ENCODE data around the gene NAT8. TPM values are rescaled to one million over a fixed set of nuclear protein-coding genes. Genes with fewer than 3 reads are reported as not detected.

Gene NAT8
- total RNA-seq, 1 experiment from 2014 or later: not detected

DNA sequence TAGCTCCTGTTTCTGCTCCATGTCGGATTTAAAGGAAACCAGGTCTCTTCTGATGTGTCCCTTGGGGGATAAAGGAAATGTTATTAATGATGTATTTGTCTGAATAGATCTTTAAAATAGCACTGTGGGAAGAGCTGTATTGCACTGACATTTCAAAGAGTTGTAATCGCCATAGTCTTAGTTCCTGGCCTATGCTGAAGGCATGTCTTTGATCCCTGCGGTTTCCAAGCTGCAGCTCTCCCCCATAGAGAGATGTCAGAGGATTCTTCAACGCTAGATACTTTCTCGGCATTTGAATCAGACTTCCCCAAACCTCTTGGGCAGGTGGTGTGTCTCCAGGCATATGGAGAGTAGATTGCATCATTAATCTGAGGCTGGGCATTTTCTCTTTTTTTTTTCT is 40.4 kb downstream of the NAT8 start:
- no TSS peak for BruUV-seq (replicated peaks)
- Histone ChIP-seq H3K27ac (ENCODE audit: low read depth, low read length, poor library complexity, severe bottlenecking) (no peak overlapping the region), H3K27me3 (replicated peaks; ENCODE audit: insufficient read depth, low read depth, low read length, poor library complexity) (no peaks in the 10 kb centered on the region), H3K9me3 (ENCODE audit: low read depth, low read length, poor library complexity, severe bottlenecking) (no peaks in the 10 kb centered on the region), H3K4me3 (ENCODE audit: low read depth, low read length, poor library complexity, severe bottlenecking) (no peak overlapping the region), H3K36me3 (ENCODE audit: insufficient read depth, low read length, poor library complexity, severe bottlenecking) (peaks cover 5% of the 10 kb centered on the region), H3K4me1 (ENCODE audit: insufficient read depth, low read length, poor library complexity, severe bottlenecking) (no peaks in the 10 kb centered on the region)
- intact Hi-C loops (cut with micrococcal nuclease; ENCODE audit: unreplicated experiment): no loop called here
- DNase-seq (ENCODE audit: low spot score): no peak
- TF ChIP-seq EZH2 (IDR thresholded peaks at IDR 0.05; ENCODE audit: borderline replicate concordance, low read depth, low read length, poor library complexity, severe bottlenecking): no peak
- TF ChIP-seq, protein P1, sequence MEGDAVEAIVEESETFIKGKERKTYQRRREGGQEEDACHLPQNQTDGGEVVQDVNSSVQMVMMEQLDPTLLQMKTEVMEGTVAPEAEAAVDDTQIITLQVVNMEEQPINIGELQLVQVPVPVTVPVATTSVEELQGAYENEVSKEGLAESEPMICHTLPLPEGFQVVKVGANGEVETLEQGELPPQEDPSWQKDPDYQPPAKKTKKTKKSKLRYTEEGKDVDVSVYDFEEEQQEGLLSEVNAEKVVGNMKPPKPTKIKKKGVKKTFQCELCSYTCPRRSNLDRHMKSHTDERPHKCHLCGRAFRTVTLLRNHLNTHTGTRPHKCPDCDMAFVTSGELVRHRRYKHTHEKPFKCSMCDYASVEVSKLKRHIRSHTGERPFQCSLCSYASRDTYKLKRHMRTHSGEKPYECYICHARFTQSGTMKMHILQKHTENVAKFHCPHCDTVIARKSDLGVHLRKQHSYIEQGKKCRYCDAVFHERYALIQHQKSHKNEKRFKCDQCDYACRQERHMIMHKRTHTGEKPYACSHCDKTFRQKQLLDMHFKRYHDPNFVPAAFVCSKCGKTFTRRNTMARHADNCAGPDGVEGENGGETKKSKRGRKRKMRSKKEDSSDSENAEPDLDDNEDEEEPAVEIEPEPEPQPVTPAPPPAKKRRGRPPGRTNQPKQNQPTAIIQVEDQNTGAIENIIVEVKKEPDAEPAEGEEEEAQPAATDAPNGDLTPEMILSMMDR (conservative IDR thresholded peaks at IDR 0.05; ENCODE audit: low read depth, low read length): no peak
- ChIA-PET CTCF (no interaction called here), POLR2A (ENCODE audit: low non-redundant PET) (interaction anchor here (0.7 kb wide), 1 partner anchor 687 kb away, joined by 3 read pairs; no protein-coding TSS in a partner anchor)

DNA sequence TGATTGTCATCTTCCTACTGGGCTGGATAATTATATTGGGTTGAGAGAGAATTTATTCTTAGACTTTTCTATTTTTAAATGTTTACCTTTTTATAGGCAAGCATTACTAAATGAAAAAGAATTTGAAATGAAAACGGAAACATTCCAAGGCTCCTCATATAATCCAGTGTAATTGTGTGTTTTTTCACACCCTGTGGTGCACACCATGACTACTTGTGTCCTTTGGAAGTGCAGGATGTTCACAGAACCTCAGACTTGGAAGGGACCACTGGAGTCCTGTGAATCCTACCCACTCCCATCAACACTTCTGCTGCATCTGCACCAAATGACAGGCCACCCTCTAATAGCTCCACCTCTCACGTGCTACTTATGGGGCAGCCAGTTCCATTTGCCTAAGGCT is 48.0 kb downstream of the NAT8 start:
- H3K27ac ChIP-seq (ENCODE audit: low read depth, low read length, poor library complexity, severe bottlenecking): no peak overlapping the region
- no peaks in the 10 kb centered on the region for H3K36me3 ChIP-seq (ENCODE audit: insufficient read depth, low read length, poor library complexity, severe bottlenecking)
- no peaks in the 10 kb centered on the region for H3K9me3 ChIP-seq (ENCODE audit: low read depth, low read length, poor library complexity, severe bottlenecking)
- no peak for DNase-seq (ENCODE audit: low spot score)
- no TSS peak for BruUV-seq (replicated peaks)
- H3K27me3 ChIP-seq (replicated peaks; ENCODE audit: insufficient read depth, low read depth, low read length, poor library complexity): no peaks in the 10 kb centered on the region
- no peak overlapping the region for H3K4me3 ChIP-seq (ENCODE audit: low read depth, low read length, poor library complexity, severe bottlenecking)
- CTCF ChIA-PET: no interaction called here
- intact Hi-C loops (cut with micrococcal nuclease; ENCODE audit: unreplicated experiment): no loop called here
- POLR2A ChIA-PET (ENCODE audit: low non-redundant PET): no interaction called here
- H3K4me1 ChIP-seq (ENCODE audit: insufficient read depth, low read length, poor library complexity, severe bottlenecking): no peaks in the 10 kb centered on the region
- TF ChIP-seq, protein P1 (conservative IDR thresholded peaks at IDR 0.05; ENCODE audit: low read depth, low read length): no peak

DNA sequence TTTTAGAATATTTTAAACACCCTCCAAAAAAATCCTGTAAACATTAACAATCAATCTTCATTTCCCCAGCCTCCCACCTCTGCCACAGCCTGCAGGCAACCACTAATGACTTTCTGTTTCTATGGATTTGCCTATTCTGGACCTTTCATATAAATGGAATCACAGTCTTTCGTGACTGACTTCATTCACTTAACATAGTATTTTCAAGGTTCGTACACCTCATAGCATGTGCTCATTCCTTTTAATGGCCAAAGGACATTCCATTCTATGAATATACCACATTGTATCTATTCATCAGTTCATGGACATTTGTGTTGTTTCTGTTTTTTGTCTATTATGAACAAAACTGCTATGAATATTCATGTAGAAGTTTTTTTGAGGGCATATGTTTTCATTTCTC is 48.5 kb downstream of the NAT8 start:
- CTCF ChIA-PET: no interaction called here

More for the DNA sequence above, 48.5 kb downstream of the NAT8 start:
- intact Hi-C loops (cut with micrococcal nuclease; ENCODE audit: unreplicated experiment): no loop called here
- no TSS peak for BruUV-seq (replicated peaks)
- Histone ChIP-seq H3K27me3 (replicated peaks; ENCODE audit: insufficient read depth, low read depth, low read length, poor library complexity) (no peaks in the 10 kb centered on the region), H3K4me3 (ENCODE audit: low read depth, low read length, poor library complexity, severe bottlenecking) (no peak overlapping the region), H3K27ac (ENCODE audit: low read depth, low read length, poor library complexity, severe bottlenecking) (no peak overlapping the region), H3K4me1 (ENCODE audit: insufficient read depth, low read length, poor library complexity, severe bottlenecking) (no peaks in the 10 kb centered on the region), H3K36me3 (ENCODE audit: insufficient read depth, low read length, poor library complexity, severe bottlenecking) (no peaks in the 10 kb centered on the region), H3K9me3 (ENCODE audit: low read depth, low read length, poor library complexity, severe bottlenecking) (no peaks in the 10 kb centered on the region)
- TF ChIP-seq, protein P1 (conservative IDR thresholded peaks at IDR 0.05; ENCODE audit: low read depth, low read length): no peak
- TF ChIP-seq EZH2 (IDR thresholded peaks at IDR 0.05; ENCODE audit: borderline replicate concordance, low read depth, low read length, poor library complexity, severe bottlenecking): no peak
- POLR2A ChIA-PET (ENCODE audit: low non-redundant PET): no interaction called here
- no peak for DNase-seq (ENCODE audit: low spot score)

Other genes with a start within 250 kb of the NAT8 start
- 57.3 and 57.5 TPM in 2 replicates for gene TPRKB, start 94.9 kb upstream of the NAT8 start, total RNA-seq (2021)
- gene DUSP11, start 137.7 kb upstream of the NAT8 start, total RNA-seq (2021): 17.7 and 19.9 TPM in 2 replicates
- not detected in 2 replicates for gene C2orf78, start 141.8 kb upstream of the NAT8 start, total RNA-seq (2021)
- gene STAMBP, start 186.5 kb upstream of the NAT8 start, total RNA-seq (2021): 66.3 and 67.1 TPM in 2 replicates